H9 (cell line): ENCODE measurements around the gene AMACR. TPM values are rescaled to one million over a fixed set of nuclear protein-coding genes. Genes with fewer than 3 reads are reported as not detected.

Experiments used
- DNase-seq: peaks from one replicate; pipeline ENCODE4 v3.0.0-alpha.2; 2017
- H2AFZ ChIP-seq: one replicate; pipeline ENCODE4 v1.6.1; 2013; ENCODE audit warnings: mild to moderate bottlenecking, low read length, control low read depth, moderate library complexity
- H2AK5ac ChIP-seq: 2 replicates; pipeline ENCODE4 v1.6.1; 2013; ENCODE audit warnings: low read length, control low read depth, mixed read lengths; ENCODE audit not compliant: insufficient read length
- H2BK120ac ChIP-seq: one replicate; pipeline ENCODE4 v1.6.1; 2013; ENCODE audit warnings: low read depth, mild to moderate bottlenecking, low read length, control low read depth, inconsistent platforms; ENCODE audit not compliant: poor library complexity, severe bottlenecking
- H2BK12ac ChIP-seq: 2 replicates; pipeline ENCODE4 v1.6.1; 2013; ENCODE audit warnings: low read length, control low read depth, mixed read lengths, low read depth; ENCODE audit not compliant: insufficient read length
- H2BK15ac ChIP-seq: 2 replicates; pipeline ENCODE4 v1.6.1; 2013; ENCODE audit warnings: low read depth, low read length, control low read depth
- H2BK20ac ChIP-seq: one replicate; pipeline ENCODE4 v1.6.1; 2013; ENCODE audit warnings: low read depth, mild to moderate bottlenecking, low read length, control low read depth, inconsistent platforms; ENCODE audit not compliant: poor library complexity, severe bottlenecking
- H2BK5ac ChIP-seq: 2 replicates; pipeline ENCODE4 v1.6.1; 2013; ENCODE audit warnings: low read length, control low read depth, mixed read lengths; ENCODE audit not compliant: insufficient read length
- H3K14ac ChIP-seq: 2 replicates; pipeline ENCODE4 v1.6.1; 2013; ENCODE audit warnings: low read length, control low read depth; ENCODE audit not compliant: insufficient read depth
- H3K18ac ChIP-seq: 2 replicates; pipeline ENCODE4 v1.6.1; 2013; ENCODE audit warnings: low read depth, mild to moderate bottlenecking, mixed read lengths, low read length, control low read depth; ENCODE audit not compliant: insufficient read length
- H3K23ac ChIP-seq: 2 replicates; pipeline ENCODE4 v1.6.1; 2013; ENCODE audit warnings: low read length, control low read depth, mixed read lengths, low read depth; ENCODE audit not compliant: insufficient read length
- H3K23me2 ChIP-seq: 2 replicates; pipeline ENCODE4 v1.6.1; 2013; ENCODE audit warnings: low read depth, mild to moderate bottlenecking, mixed read lengths, low read length, control low read depth; ENCODE audit not compliant: insufficient read length, poor library complexity, severe bottlenecking
- H3K27ac ChIP-seq: 2 replicates; pipeline ENCODE4 v1.5.1; 2013; ENCODE audit warnings: low read length, control low read depth, mixed read lengths, low read depth; ENCODE audit not compliant: insufficient read length
- H3K27me3 ChIP-seq: 2 replicates; pipeline ENCODE4 v1.6.1; 2013; ENCODE audit warnings: low read length, control low read depth, inconsistent platforms; ENCODE audit not compliant: insufficient read depth
- H3K4ac ChIP-seq: 2 replicates; pipeline ENCODE4 v1.6.1; 2013; ENCODE audit warnings: low read depth, mild to moderate bottlenecking, control low read depth, inconsistent platforms, low read length, moderate library complexity
- H3K4me1 ChIP-seq: 2 replicates; pipeline ENCODE4 v1.6.1; 2013; ENCODE audit warnings: low read length, control low read depth, inconsistent platforms; ENCODE audit not compliant: insufficient read depth
- H3K4me2 ChIP-seq: 2 replicates; pipeline ENCODE4 v1.6.1; 2013; ENCODE audit warnings: low read length, control low read depth, mixed read lengths; ENCODE audit not compliant: insufficient read length, insufficient read depth
- H3K56ac ChIP-seq: 2 replicates; pipeline ENCODE4 v1.6.1; 2013; ENCODE audit warnings: low read depth, mild to moderate bottlenecking, mixed read lengths, low read length, control low read depth; ENCODE audit not compliant: insufficient read length
- H3K79me1 ChIP-seq: 2 replicates; pipeline ENCODE4 v1.6.1; 2013; ENCODE audit warnings: low read depth, mild to moderate bottlenecking, moderate library complexity, low read length, control low read depth, inconsistent platforms; ENCODE audit not compliant: insufficient read depth, poor library complexity, severe bottlenecking
- H3K79me2 ChIP-seq: 2 replicates; pipeline ENCODE4 v1.6.1; 2013; ENCODE audit warnings: low read length, control low read depth, inconsistent platforms; ENCODE audit not compliant: insufficient read depth
- H3K9ac ChIP-seq: 2 replicates; pipeline ENCODE4 v1.6.1; 2013; ENCODE audit warnings: low read length, control low read depth, mixed read lengths; ENCODE audit not compliant: insufficient read length; ENCODE audit errors: extremely low read depth
- H3K9me3 ChIP-seq: one replicate; pipeline ENCODE4 v1.6.1; 2013; ENCODE audit warnings: low read depth, low read length, inconsistent platforms; ENCODE audit not compliant: control insufficient read depth
- H3T11ph ChIP-seq: one replicate; pipeline ENCODE4 v1.6.1; 2013; ENCODE audit warnings: mild to moderate bottlenecking, low read length, control low read depth, inconsistent platforms
- H4K20me1 ChIP-seq: one replicate; pipeline ENCODE4 v1.6.1; 2013; ENCODE audit not compliant: control insufficient read depth, insufficient read length, insufficient read depth
- H4K5ac ChIP-seq: 2 replicates; pipeline ENCODE4 v1.6.1; 2013; ENCODE audit warnings: low read depth, mild to moderate bottlenecking, mixed read lengths, low read length, control low read depth; ENCODE audit not compliant: insufficient read length
- H4K8ac ChIP-seq: replicated peaks from 2 replicates; pipeline ENCODE4 v1.6.1; 2013; ENCODE audit warnings: low read length, control low read depth, mixed read lengths, low read depth; ENCODE audit not compliant: insufficient read length
- H4K91ac ChIP-seq: 2 replicates; pipeline ENCODE4 v1.6.1; 2013; ENCODE audit warnings: low read depth, mild to moderate bottlenecking, moderate library complexity, mixed read lengths, low read length, control low read depth; ENCODE audit not compliant: insufficient read length
- H3K27ac Mint-ChIP-seq, 3 experiments: 2 replicates in 2 of 3; 3 replicates in 1 of 3; pipeline ENCODE4 v1.8.0; 2020 to 2021; ENCODE audit warnings: mixed read lengths in 3 of 3, mild to moderate bottlenecking in 1 of 3, moderate library complexity in 1 of 3
- H3K27me3 Mint-ChIP-seq: 2 replicates; pipeline ENCODE4 v1.8.0; 2021; ENCODE audit warnings: low read depth, mild to moderate bottlenecking, moderate library complexity, mixed read lengths
- H3K36me3 Mint-ChIP-seq, 3 experiments: 2 replicates in 2 of 3; 3 replicates in 1 of 3; pipeline ENCODE4 v1.8.0; 2020 to 2021; ENCODE audit warnings: low read depth in 3 of 3, mixed read lengths in 3 of 3; ENCODE audit not compliant: insufficient read depth in 1 of 3
- H3K4me1 Mint-ChIP-seq, 2 experiments: 2 replicates each; pipeline ENCODE4 v1.8.0; 2020; ENCODE audit warnings: mixed read lengths in 2 of 2
- H3K4me3 Mint-ChIP-seq, 2 experiments: 2 replicates in 1 of 2; 3 replicates in 1 of 2; pipeline ENCODE4 v1.8.0; 2020 to 2021; ENCODE audit warnings: mild to moderate bottlenecking in 2 of 2, mixed read lengths in 2 of 2, moderate library complexity in 1 of 2
- H3K9me3 Mint-ChIP-seq, 2 experiments: 2 replicates in 1 of 2; 3 replicates in 1 of 2; pipeline ENCODE4 v1.8.0; 2020; ENCODE audit warnings: mild to moderate bottlenecking in 2 of 2, mixed read lengths in 2 of 2, moderate library complexity in 1 of 2
- WGBS: extraction: QIAGEN DNeasy Blood & Tissue Kit; methylation state at CpG from one replicate; pipeline ENCODE4 v1.1.7; 2013; ENCODE audit warnings: missing lambda C conversion rate, low lambda C conversion rate, mixed read lengths; ENCODE audit not compliant: insufficient read length; ENCODE audit errors: extremely low coverage; 5-methylcytosine and 5-hydroxymethylcytosine counted together
- total RNA-seq: library from RNA; stranded (reverse); gene quantifications from 2 replicates; pipeline ENCODE4 v1.2.1, GENCODE V29; 2021
- TF ChIP-seq, protein P1 (sequence below): fragments of 200-600 bp; sonication (generic); conservative IDR thresholded peaks from 3 replicates; pipeline ENCODE4 v1.8.0; 2021; ENCODE audit warnings: antibody characterized with exemption, mild to moderate bottlenecking

AMACR gene
- total RNA-seq, 1 experiment from 2014 or later = 9.7 TPM

DNA sequence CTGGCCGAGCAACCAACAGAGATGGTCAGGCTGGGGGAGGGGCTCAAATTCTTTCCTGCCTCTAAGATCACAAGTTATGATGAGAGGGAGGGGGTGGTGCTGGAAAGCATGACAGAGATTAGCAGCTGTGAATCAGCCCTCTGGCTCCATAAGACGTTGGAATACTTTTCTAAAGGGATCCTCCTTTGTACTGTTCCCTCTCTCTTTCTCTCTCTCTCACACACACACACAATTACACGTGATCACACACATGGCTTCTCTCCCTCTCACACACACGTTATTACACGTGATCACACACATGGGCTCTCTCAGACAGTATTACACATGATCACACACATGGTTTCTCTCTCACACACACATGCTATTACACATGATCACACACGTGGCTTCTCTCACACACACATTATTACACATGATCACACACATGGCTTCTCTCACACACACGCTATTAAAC lies 23.2 kb downstream of the AMACR start, which contains the start of gene SLC45A2:
SLC45A2 (minus strand) TSS at position 23 of the 454 bp plus-strand sequence. CDS start 110 bp downstream, outside the sequence.
- Histone ChIP-seq H4K5ac (no peak within 1 kb of the TSS), H4K8ac (no peak within 1 kb of the TSS)
- peaks cover 15 to 21% (median 16%) of the 10 kb centered on the region in 3 experiments; a peak in 6 of 7 replicates for H3K36me3 Mint-ChIP-seq

More for the DNA sequence above, 23.2 kb downstream of the AMACR start, which contains the start of gene SLC45A2:
- peaks cover 1 to 9% of the 10 kb centered on the region in 2 experiments for H3K4me1 Mint-ChIP-seq
- no peak within 1 kb of the TSS for H4K91ac ChIP-seq
- H3K56ac ChIP-seq = no peak within 1 kb of the TSS
- H3K27ac Mint-ChIP-seq = no peak within 1 kb of the TSS; a peak in 1 of 7 replicates
- H3T11ph ChIP-seq = no peak within 1 kb of the TSS
- H2AFZ ChIP-seq = no peak within 1 kb of the TSS
- no peaks in the 10 kb centered on the region for H3K27me3 Mint-ChIP-seq
- H3K23me2 ChIP-seq = no peaks in the 10 kb centered on the region
- H3K9me3 ChIP-seq = peaks cover 8% of the 10 kb centered on the region
- no peak within 1 kb of the TSS for H2AK5ac ChIP-seq
- no peak within 1 kb of the TSS for H2BK12ac ChIP-seq
- no peak within 1 kb of the TSS for H2BK20ac ChIP-seq
- no peaks in the 10 kb centered on the region for H3K9me3 Mint-ChIP-seq
- H3K4ac ChIP-seq = no peak within 1 kb of the TSS
- H3K23ac ChIP-seq = no peak within 1 kb of the TSS
- TF ChIP-seq, protein P1, sequence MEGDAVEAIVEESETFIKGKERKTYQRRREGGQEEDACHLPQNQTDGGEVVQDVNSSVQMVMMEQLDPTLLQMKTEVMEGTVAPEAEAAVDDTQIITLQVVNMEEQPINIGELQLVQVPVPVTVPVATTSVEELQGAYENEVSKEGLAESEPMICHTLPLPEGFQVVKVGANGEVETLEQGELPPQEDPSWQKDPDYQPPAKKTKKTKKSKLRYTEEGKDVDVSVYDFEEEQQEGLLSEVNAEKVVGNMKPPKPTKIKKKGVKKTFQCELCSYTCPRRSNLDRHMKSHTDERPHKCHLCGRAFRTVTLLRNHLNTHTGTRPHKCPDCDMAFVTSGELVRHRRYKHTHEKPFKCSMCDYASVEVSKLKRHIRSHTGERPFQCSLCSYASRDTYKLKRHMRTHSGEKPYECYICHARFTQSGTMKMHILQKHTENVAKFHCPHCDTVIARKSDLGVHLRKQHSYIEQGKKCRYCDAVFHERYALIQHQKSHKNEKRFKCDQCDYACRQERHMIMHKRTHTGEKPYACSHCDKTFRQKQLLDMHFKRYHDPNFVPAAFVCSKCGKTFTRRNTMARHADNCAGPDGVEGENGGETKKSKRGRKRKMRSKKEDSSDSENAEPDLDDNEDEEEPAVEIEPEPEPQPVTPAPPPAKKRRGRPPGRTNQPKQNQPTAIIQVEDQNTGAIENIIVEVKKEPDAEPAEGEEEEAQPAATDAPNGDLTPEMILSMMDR = no peak
- H3K27me3 ChIP-seq = no peaks in the 10 kb centered on the region
- H2BK5ac ChIP-seq = no peak within 1 kb of the TSS
- H2BK120ac ChIP-seq = no peak within 1 kb of the TSS
- no peak within 1 kb of the TSS for H3K27ac ChIP-seq
- 100% methylated on average over 2 of the region's 7 CpGs for WGBS
- no peaks in the 10 kb centered on the region for H3K79me2 ChIP-seq
- H4K20me1 ChIP-seq = no peaks in the 10 kb centered on the region
- H3K4me1 ChIP-seq = no peaks in the 10 kb centered on the region; the same call in 1 of the 2 replicates
- H3K18ac ChIP-seq = no peak within 1 kb of the TSS
- no peak within 1 kb of the TSS for H2BK15ac ChIP-seq
- no peak within 1 kb of the TSS for H3K9ac ChIP-seq
- no peak within 1 kb of the TSS; the same call in 1 of the 2 replicates for H3K14ac ChIP-seq
- no peak for DNase-seq
- no peak within 1 kb of the TSS for H3K4me2 ChIP-seq
- H3K4me3 Mint-ChIP-seq = no peak within 1 kb of the TSS
- H3K79me1 ChIP-seq = no peaks in the 10 kb centered on the region
